ENCODE data around the gene TRIM27. TPM values are rescaled to one million over a fixed set of nuclear protein-coding genes. Genes with fewer than 3 reads are reported as not detected.
A peak's percentile ranks its signal among the peaks of the same experiment; 100 is the strongest.

The TRIM27 gene
- total and polyA plus RNA-seq, 2 experiments from 2014 or later: 57.0 to 60.8 TPM

- under 1% methylated on average over 40 of the region's 41 CpGs for WGBS (ENCODE audit: low lambda C conversion rate, missing lambda C conversion rate)
- H3K9me2 ChIP-seq (replicated peaks; ENCODE audit: insufficient read depth): no peaks in the 10 kb centered on the region
Observed at GRCh38 chr6:28896505-28897368, 27.0 kb downstream of the TRIM27 start.

GRCh38 chr6:28895131-28895812, 28.5 kb downstream of the TRIM27 start:
- Histone ChIP-seq H3K4me1 (ENCODE audit: insufficient read depth) (no peaks in the 10 kb centered on the region), H3K79me2 (no peaks in the 10 kb centered on the region), H3K9me2 (replicated peaks; ENCODE audit: insufficient read depth) (no peaks in the 10 kb centered on the region), H3K4me2 (peak overlapping the region; percentile 64), H4K20me1 (ENCODE audit: insufficient read depth, poor library complexity, severe bottlenecking) (no peaks in the 10 kb centered on the region), H3K27ac (peak overlapping the region; percentile 99), H3K4me3 (peak overlapping the region; percentile 15), H3K9me3 (ENCODE audit: low read depth) (no peaks in the 10 kb centered on the region), H2AFZ (peak overlapping the region; percentile 62), H3K36me3 (replicated peaks; ENCODE audit: insufficient read depth, low read depth) (no peaks in the 10 kb centered on the region), H3K27me3 (no peaks in the 10 kb centered on the region)
- TF ChIP-seq EZH2phosphoT487 (IDR thresholded peaks at IDR 0.05; ENCODE audit: low read depth, severe bottlenecking, unreplicated experiment) (no peak), EZH2 (IDR thresholded peaks at IDR 0.05; ENCODE audit: borderline replicate concordance) (no peak), CTCF (IDR thresholded peaks at IDR 0.05; ENCODE audit: poor library complexity) (no peak)
- WGBS (ENCODE audit: low lambda C conversion rate, missing lambda C conversion rate): 16% methylated on average over 27 of the region's 27 CpGs
- DNase-seq (ENCODE audit: low spot score): peak; percentile 95

More at GRCh38 chr6:28896505-28897368, 27.0 kb downstream of the TRIM27 start:
- Histone ChIP-seq H2AFZ (peak overlapping the region; percentile 81), H3K9me3 (ENCODE audit: low read depth) (no peaks in the 10 kb centered on the region), H3K27ac (peak overlapping the region; percentile 99), H3K4me1 (ENCODE audit: insufficient read depth) (no peaks in the 10 kb centered on the region), H3K27me3 (no peaks in the 10 kb centered on the region), H4K20me1 (ENCODE audit: insufficient read depth, poor library complexity, severe bottlenecking) (no peaks in the 10 kb centered on the region), H3K4me3 (peak overlapping the region; percentile 90), H3K4me2 (peak overlapping the region; percentile 77), H3K79me2 (no peaks in the 10 kb centered on the region), H3K36me3 (replicated peaks; ENCODE audit: insufficient read depth, low read depth) (no peaks in the 10 kb centered on the region)
- peak; percentile 78 for DNase-seq (ENCODE audit: low spot score)
- no peak for TF ChIP-seq EZH2 (IDR thresholded peaks at IDR 0.05; ENCODE audit: borderline replicate concordance)
- TF ChIP-seq CTCF (IDR thresholded peaks at IDR 0.05; ENCODE audit: poor library complexity): peak; percentile 35

GRCh38 chr6:28893172-28893799, 30.5 kb downstream of the TRIM27 start:
- no peaks in the 10 kb centered on the region for H3K9me2 ChIP-seq (replicated peaks; ENCODE audit: insufficient read depth)
- no peak overlapping the region for H3K4me3 ChIP-seq
- H3K79me2 ChIP-seq: no peaks in the 10 kb centered on the region
- H4K20me1 ChIP-seq (ENCODE audit: insufficient read depth, poor library complexity, severe bottlenecking): no peaks in the 10 kb centered on the region
- H3K27me3 ChIP-seq: no peaks in the 10 kb centered on the region
- H3K4me1 ChIP-seq (ENCODE audit: insufficient read depth): no peaks in the 10 kb centered on the region
- TF ChIP-seq EZH2 (IDR thresholded peaks at IDR 0.05; ENCODE audit: borderline replicate concordance) (no peak), EZH2phosphoT487 (IDR thresholded peaks at IDR 0.05; ENCODE audit: low read depth, severe bottlenecking, unreplicated experiment) (no peak), CTCF (IDR thresholded peaks at IDR 0.05; ENCODE audit: poor library complexity) (no peak)
- H3K9me3 ChIP-seq (ENCODE audit: low read depth): no peaks in the 10 kb centered on the region
- H3K27ac ChIP-seq: no peak overlapping the region
- H3K36me3 ChIP-seq (replicated peaks; ENCODE audit: insufficient read depth, low read depth): no peaks in the 10 kb centered on the region
- no peak overlapping the region for H3K4me2 ChIP-seq
- DNase-seq (ENCODE audit: low spot score): no peak
- 93% methylated on average over 8 of the region's 9 CpGs for WGBS (ENCODE audit: low lambda C conversion rate, missing lambda C conversion rate)
- H2AFZ ChIP-seq: no peak overlapping the region

Measured in hepatocyte (in vitro differentiated cells).